KMS-11 (cell line): Measurements from ENCODE around the gene TRERF1.

Experiments used
- H2AFZ ChIP-seq: fragments of 200-600 bp; sonication (generic); 2 replicates; pipeline ENCODE4 v1.6.1; 2016; ENCODE audit warnings: antibody characterized with exemption, mixed run types, low read depth
- H3K27ac ChIP-seq: fragments of 200-600 bp; sonication (generic); 2 replicates; pipeline ENCODE4 v1.6.1; 2016; ENCODE audit warnings: mild to moderate bottlenecking, mixed run types
- H3K27me3 ChIP-seq: fragments of 200-600 bp; sonication (generic); 2 replicates; pipeline ENCODE4 v1.6.1; 2017; ENCODE audit warnings: mild to moderate bottlenecking, low read depth, mixed run types, moderate library complexity; ENCODE audit not compliant: insufficient read depth
- H3K36me3 ChIP-seq: fragments of 200-600 bp; sonication (generic); 2 replicates; pipeline ENCODE4 v1.6.1; 2017; ENCODE audit warnings: mild to moderate bottlenecking, mixed run types; ENCODE audit not compliant: insufficient read depth
- H3K4me1 ChIP-seq: fragments of 200-600 bp; sonication (generic); 2 replicates; pipeline ENCODE4 v1.6.1; 2016; ENCODE audit warnings: mild to moderate bottlenecking, low read depth, mixed run types; ENCODE audit not compliant: poor library complexity, severe bottlenecking
- H3K4me2 ChIP-seq: fragments of 200-600 bp; sonication (generic); 2 replicates; pipeline ENCODE4 v1.7.0; 2016; ENCODE audit warnings: mild to moderate bottlenecking, mixed run types
- H3K4me3 ChIP-seq: fragments of 200-600 bp; sonication (generic); IDR thresholded peaks from 2 replicates; pipeline ENCODE4 v1.6.1; 2017; ENCODE audit warnings: low read depth, low read length, mixed read lengths; ENCODE audit not compliant: insufficient read depth
- H3K79me2 ChIP-seq: fragments of 200-600 bp; sonication (generic); 2 replicates; pipeline ENCODE4 v1.6.1; 2016; ENCODE audit warnings: low read depth, mixed run types; ENCODE audit not compliant: insufficient read depth
- H3K9ac ChIP-seq: fragments of 200-600 bp; sonication (generic); 2 replicates; pipeline ENCODE4 v1.6.1; 2016; ENCODE audit warnings: mild to moderate bottlenecking, mixed run types
- H4K20me1 ChIP-seq: fragments of 200-600 bp; sonication (generic); 2 replicates; pipeline ENCODE4 v1.6.1; 2016; ENCODE audit warnings: mild to moderate bottlenecking, mixed run types; ENCODE audit not compliant: insufficient read depth
- TF ChIP-seq, protein P1 (sequence below): fragments of 200-600 bp; sonication (generic); conservative IDR thresholded peaks from 2 replicates; pipeline ENCODE4 v1.6.1; 2017; ENCODE audit warnings: low read depth, mild to moderate bottlenecking, antibody characterized with exemption, low read length, moderate library complexity, mixed read lengths

The TRERF1 gene

DNA sequence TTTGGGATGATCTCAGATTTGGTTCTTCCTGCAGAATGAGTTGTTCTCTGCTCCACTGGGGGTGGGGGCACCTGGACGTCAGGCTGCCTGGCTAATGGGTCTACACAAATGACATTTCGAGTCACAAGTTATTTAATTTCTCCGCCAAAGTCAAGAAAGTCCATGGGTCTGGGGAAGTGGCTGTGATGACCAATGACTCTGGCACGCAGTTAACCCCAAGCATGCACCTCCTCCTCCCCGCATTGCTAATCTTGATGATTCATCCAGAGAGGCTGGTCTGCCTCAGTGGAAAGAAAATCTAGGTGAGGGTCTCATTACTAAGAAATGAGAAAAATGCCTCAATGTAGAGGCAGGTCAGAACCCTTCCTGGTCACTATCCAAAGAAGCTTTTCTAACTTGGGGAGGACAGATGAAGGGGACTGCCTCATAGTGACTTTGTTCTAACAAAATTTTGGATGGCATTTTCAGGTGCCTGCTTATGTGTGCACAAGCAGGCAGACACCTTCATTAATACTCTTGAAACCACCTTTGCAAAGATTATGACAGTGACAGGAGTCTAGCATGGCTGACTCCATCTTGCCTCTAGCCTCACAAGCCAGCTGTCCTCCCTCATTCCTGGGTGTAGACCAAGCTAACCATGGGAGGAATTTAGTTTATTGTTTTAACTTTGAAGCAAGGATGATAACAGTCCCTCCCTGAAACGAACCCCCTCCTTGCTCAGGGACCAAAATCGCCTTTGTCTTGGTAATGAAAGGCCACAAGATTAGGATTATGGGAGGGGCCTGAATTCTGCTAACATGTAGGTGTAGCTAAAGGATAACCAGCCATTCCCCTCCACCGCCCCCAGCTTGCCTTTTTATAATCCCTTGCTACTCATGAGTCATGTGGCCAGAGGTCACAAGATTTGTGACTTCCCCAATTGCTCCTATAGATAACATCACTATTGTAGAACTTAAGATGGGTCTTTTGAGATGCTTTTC lies 135.4 kb downstream of the TRERF1 start:
- TF ChIP-seq, protein P1, sequence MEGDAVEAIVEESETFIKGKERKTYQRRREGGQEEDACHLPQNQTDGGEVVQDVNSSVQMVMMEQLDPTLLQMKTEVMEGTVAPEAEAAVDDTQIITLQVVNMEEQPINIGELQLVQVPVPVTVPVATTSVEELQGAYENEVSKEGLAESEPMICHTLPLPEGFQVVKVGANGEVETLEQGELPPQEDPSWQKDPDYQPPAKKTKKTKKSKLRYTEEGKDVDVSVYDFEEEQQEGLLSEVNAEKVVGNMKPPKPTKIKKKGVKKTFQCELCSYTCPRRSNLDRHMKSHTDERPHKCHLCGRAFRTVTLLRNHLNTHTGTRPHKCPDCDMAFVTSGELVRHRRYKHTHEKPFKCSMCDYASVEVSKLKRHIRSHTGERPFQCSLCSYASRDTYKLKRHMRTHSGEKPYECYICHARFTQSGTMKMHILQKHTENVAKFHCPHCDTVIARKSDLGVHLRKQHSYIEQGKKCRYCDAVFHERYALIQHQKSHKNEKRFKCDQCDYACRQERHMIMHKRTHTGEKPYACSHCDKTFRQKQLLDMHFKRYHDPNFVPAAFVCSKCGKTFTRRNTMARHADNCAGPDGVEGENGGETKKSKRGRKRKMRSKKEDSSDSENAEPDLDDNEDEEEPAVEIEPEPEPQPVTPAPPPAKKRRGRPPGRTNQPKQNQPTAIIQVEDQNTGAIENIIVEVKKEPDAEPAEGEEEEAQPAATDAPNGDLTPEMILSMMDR: no peak
- Histone ChIP-seq H3K27me3 (no peaks in the 10 kb centered on the region), H3K4me3 (no peak overlapping the region), H2AFZ (no peak overlapping the region), H3K36me3 (no peaks in the 10 kb centered on the region), H3K79me2 (no peaks in the 10 kb centered on the region), H3K9ac (no peak overlapping the region), H3K4me1 (no peaks in the 10 kb centered on the region), H4K20me1 (no peaks in the 10 kb centered on the region), H3K4me2 (no peak overlapping the region), H3K27ac (no peak overlapping the region)

DNA sequence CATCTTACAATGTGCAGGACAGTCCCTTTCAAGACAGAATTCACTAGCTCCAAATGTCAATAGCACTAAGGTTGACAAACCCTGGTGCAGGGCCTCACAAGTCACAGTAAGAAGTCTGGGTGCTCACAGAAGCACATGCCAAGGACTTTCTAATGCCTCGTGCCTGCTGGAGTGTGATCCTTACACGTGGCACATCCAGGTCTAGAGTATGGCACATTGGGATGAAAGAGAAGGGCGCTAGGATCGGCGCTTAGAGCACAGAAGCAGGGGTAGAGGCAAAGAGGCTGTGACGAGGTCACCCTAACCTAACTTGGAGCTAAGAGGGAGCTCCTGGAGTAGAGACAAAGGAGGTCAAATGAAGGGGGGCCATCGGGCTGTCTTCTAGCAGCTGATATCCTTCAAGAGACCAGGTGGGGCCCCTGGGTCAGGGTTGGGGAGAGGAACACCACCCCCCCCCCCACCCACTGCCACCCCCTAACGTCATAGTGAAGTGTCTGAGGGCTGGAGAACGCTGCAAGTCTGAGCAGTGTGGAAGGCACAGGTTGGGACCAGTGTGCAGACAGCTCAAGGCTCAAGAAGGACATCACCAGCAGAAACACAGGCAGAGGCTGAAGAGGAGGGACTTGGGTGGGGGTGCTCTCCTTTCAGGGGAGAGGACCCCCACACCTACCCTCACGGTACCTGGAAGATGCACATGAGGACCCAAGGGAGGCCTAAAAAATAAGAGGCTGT lies 136.3 kb downstream of the TRERF1 start:
- H3K27me3 ChIP-seq: no peaks in the 10 kb centered on the region
- H3K27ac ChIP-seq: no peak overlapping the region
- no peak overlapping the region for H3K4me3 ChIP-seq
- H2AFZ ChIP-seq: no peak overlapping the region
- no peak overlapping the region for H3K9ac ChIP-seq
- no peaks in the 10 kb centered on the region for H3K79me2 ChIP-seq
- H3K4me2 ChIP-seq: no peak overlapping the region
- no peaks in the 10 kb centered on the region for H4K20me1 ChIP-seq
- no peaks in the 10 kb centered on the region for H3K36me3 ChIP-seq
- H3K4me1 ChIP-seq: no peaks in the 10 kb centered on the region
- TF ChIP-seq, protein P1: no peak

DNA sequence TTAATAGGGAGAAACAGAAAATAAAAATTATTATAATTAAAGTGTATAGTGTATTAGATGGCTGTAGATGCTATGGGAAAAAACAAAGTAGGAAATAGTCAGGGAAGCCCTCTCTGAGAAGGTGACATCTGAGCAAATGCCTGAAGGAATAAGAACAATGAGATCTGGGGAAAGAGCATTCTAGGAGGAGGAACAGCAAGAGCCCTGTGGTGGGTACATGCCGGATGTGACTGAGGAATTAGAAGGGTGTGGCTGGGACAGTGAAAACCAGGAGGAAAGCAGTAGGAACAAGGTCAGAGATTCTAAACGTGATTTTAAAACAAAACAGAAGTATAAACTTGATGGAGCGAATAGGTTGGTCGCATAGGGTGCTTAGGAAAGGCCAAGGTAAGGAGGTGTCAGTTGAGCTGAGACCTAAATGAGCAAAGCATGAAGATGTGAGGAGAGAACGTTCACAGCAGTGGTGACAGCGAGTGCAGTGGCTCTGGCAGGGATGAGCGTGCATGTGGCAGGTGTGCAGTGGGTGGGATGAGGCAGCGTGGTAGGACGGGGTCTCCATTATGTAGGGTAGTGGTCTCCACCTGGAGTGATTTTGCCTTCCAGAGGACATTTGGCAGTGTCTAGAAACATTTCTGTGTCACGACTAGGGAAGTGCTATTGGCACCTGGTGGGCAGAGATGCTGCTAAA lies 137.0 kb downstream of the TRERF1 start:
- H2AFZ ChIP-seq: no peak overlapping the region
- no peaks in the 10 kb centered on the region for H3K79me2 ChIP-seq
- H3K9ac ChIP-seq: no peak overlapping the region
- H3K4me3 ChIP-seq: no peak overlapping the region
- no peaks in the 10 kb centered on the region for H4K20me1 ChIP-seq
- no peaks in the 10 kb centered on the region for H3K27me3 ChIP-seq
- H3K4me2 ChIP-seq: no peak overlapping the region
- no peaks in the 10 kb centered on the region for H3K36me3 ChIP-seq
- no peaks in the 10 kb centered on the region for H3K4me1 ChIP-seq
- H3K27ac ChIP-seq: no peak overlapping the region
- TF ChIP-seq, protein P1: no peak

DNA sequence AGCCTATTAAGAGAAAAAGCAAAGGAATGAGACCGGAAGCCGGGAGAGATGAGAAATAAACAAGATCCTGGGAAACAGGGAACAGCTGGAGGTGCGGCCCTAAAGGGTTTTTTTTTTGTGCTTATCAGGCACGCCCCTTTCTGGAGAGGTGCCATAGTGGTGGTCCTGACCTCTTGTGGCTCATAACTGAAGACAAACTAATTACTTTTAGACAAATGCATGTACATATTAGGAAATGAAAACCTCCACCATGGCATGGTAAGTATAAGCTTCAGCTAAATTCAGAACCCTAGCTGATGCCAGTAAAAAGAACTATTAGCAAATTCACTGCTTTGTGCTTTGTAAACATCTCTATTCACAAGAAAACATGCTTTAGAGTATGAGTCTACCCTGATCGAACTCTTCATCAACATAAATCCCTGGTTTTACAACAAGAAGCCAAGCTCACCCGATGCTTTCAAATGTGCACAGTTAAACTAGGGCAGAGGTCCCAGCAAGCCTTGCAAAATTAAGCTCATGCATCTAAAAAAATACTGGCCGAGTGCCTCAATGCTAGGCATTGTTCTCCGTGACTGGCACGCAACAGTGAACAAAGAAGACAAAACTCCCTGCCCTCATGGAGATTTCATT lies 137.7 kb downstream of the TRERF1 start:
- Histone ChIP-seq H3K4me1 (no peaks in the 10 kb centered on the region), H3K4me2 (no peak overlapping the region), H3K36me3 (no peaks in the 10 kb centered on the region), H3K9ac (no peak overlapping the region), H3K27ac (no peak overlapping the region), H3K79me2 (no peaks in the 10 kb centered on the region), H3K27me3 (no peaks in the 10 kb centered on the region), H4K20me1 (no peaks in the 10 kb centered on the region), H3K4me3 (no peak overlapping the region), H2AFZ (no peak overlapping the region)
- TF ChIP-seq, protein P1: no peak
